Activated T-cell treated with anti-CD3 and anti-CD28 coated beads, Interleukin-2, amount 50 U/mL, for 72 hours (primary cell): Measurements from ENCODE around the gene UPF3A. TPM values are rescaled to one million over a fixed set of nuclear protein-coding genes. Genes with fewer than 3 reads are reported as not detected.
A peak's percentile ranks its signal among the peaks of the same experiment; 100 is the strongest.
"Not testable (repeated sequence)": the region's sequence is repeated elsewhere in the genome, so short reads cannot be mapped to it uniquely, and the experiment has no call there.

Source experiments
- ATAC-seq, 2 donors: fragments of 150-1000 bp; cut with Tn5 transposase; replicated peaks in 1 of 2; 2 replicates each; pipeline ENCODE4 v1.10.0; 2021; ENCODE audit warnings: moderate library complexity in 2 of 2, mild to moderate bottlenecking in 1 of 2
- DNase-seq, 2 donors: peaks; one replicate each; pipeline ENCODE4 v3.0.0; 2021 to 2022; ENCODE audit warnings: mixed read lengths in 1 of 2
- H3K27ac Mint-ChIP-seq: one replicate; pipeline ENCODE4 v1.8.0; 2022; ENCODE audit warnings: mild to moderate bottlenecking, moderate library complexity, mixed read lengths
- H3K27me3 Mint-ChIP-seq: one replicate; pipeline ENCODE4 v1.8.0; 2022; ENCODE audit warnings: low read depth, mixed read lengths
- H3K36me3 Mint-ChIP-seq, 2 donors: one replicate each; pipeline ENCODE4 v1.8.0; 2022; ENCODE audit warnings: mixed read lengths in 2 of 2, mild to moderate bottlenecking in 1 of 2; ENCODE audit not compliant: insufficient read depth in 2 of 2
- H3K4me1 Mint-ChIP-seq: one replicate; pipeline ENCODE4 v1.8.0; 2022; ENCODE audit warnings: low read depth, mixed read lengths
- H3K4me3 Mint-ChIP-seq, 2 donors: one replicate each; pipeline ENCODE4 v1.8.0; 2022; ENCODE audit warnings: mild to moderate bottlenecking in 2 of 2, mixed read lengths in 2 of 2, moderate library complexity in 2 of 2
- H3K9me3 Mint-ChIP-seq, 2 donors: one replicate each; pipeline ENCODE4 v1.8.0; 2022; ENCODE audit warnings: mixed read lengths in 2 of 2
- total RNA-seq, 2 donors: library from RNA; stranded (reverse); gene quantifications; one replicate each; pipeline ENCODE4 v1.2.3, GENCODE V29; 2022

The UPF3A gene
- total RNA-seq, 2 donors from 2014 or later = 66.4 to 81.5 TPM

DNA sequence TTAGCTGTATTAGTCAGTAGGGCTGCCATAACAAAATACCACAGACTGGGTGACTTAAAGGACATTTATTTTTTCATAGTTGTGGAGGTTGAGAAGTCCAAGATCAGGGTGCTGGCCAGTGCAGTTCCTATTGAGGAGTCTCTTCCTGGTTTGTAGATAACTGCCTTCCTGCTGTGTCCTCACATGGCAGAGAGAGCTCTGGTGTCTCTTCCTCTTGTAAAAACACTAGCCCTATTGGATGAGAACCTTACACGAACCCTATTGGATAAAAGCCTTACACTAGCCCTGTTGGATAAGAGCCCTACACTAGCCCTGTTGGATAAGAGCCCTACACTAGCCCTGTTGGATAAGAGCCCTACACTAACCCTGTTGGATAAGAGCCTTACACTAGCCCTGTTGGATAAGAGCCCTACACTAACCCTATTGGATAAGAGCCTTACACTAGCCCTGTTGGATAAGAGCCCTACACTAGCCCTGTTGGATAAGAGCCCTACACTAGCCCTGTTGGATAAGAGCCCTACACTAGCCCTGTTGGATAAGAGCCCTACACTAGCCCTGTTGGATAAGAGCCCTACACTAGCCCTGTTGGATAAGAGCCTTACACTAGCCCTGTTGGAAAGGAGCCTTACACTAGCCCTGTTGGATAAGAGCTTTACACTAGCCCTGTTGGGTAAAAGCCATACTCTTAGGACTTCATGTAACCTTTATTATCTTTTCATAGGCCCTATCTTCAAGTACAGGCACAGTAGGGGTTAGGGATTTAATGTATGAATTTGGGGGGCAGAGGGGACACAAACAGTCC, 29.6 kb upstream of the UPF3A start:
- ATAC-seq, H3K4me1 Mint-ChIP-seq, H3K4me3 Mint-ChIP-seq, H3K27ac Mint-ChIP-seq, DNase-seq, H3K9me3 Mint-ChIP-seq, H3K27me3 Mint-ChIP-seq: not testable (repeated sequence)
- peaks cover 10 to 36% of the 10 kb centered on the region in 2 donors for H3K36me3 Mint-ChIP-seq

DNA sequence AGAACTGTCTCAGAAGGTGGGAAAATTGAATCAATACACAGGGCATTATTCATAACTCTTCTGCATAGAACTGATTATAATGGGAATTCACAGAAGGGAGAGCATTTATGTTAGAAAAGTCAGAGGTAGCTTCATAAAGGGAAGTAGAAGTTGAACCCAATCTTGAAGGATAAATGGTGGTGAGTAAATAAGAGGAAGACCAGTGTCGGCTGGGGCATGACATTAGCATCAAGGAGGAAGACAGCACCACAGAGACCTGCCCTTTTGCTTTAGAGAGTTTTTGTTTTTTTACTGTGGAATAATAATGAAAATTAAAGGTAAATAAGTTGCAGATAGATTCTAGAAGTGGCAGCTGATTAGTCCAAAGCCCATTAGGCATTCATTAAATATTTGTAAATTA, 24.9 kb upstream of the UPF3A start:
- Mint-ChIP-seq H3K9me3 (no peaks in the 10 kb centered on the region), H3K27ac (no peak overlapping the region), H3K36me3 (peaks cover 15 to 44% of the 10 kb centered on the region in 2 donors), H3K4me3 (no peak overlapping the region), H3K27me3 (no peaks in the 10 kb centered on the region), H3K4me1 (no peaks in the 10 kb centered on the region)
- no peak for ATAC-seq
- DNase-seq = no peak

DNA sequence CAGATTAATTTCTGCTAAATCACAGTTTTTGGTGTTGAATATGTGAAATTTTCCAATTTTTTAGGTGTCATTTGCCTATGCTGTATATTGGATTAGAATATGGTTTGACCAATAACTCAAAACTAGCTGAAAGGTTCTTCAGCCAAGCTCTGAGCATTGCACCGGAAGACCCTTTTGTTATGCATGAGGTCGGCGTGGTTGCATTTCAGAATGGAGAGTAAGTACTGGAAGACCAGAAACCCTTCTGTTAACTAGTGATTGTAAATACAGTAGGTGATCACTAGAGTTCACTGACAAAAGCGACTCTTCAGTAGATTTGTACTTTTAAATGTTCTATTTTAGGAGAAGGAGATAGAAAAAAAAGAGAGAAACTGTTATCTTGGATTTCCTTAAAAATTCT, 24.4 kb upstream of the UPF3A start:
- Mint-ChIP-seq H3K36me3 (peaks cover 15 to 46% of the 10 kb centered on the region in 2 donors), H3K4me3 (no peak overlapping the region), H3K27me3 (no peaks in the 10 kb centered on the region), H3K27ac (no peak overlapping the region), H3K9me3 (no peaks in the 10 kb centered on the region), H3K4me1 (no peaks in the 10 kb centered on the region)
- DNase-seq (no peak), ATAC-seq (no peak)

DNA sequence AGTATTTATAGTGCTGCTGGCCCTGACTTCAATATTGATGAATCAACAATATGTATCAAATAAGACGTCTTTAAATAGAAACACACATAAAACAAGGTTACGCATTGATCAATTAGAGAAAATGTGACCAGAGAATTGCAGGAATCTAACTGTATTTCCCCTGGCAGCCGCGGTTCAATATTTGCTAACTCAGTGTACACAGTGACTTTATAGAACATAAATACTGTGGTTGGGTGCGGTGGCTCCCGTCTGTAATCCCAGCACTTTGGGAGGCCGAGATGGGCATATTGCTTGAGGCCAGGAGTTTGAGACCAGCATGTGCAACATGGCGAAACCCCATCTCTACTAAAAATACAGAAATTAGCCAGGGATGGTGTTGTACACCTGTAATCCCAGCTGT, 22.8 kb upstream of the UPF3A start:
- Mint-ChIP-seq H3K27me3 (no peaks in the 10 kb centered on the region), H3K36me3 (peaks cover 18 to 50% of the 10 kb centered on the region in 2 donors), H3K9me3 (no peaks in the 10 kb centered on the region), H3K27ac (no peak overlapping the region), H3K4me1 (peaks cover 6% of the 10 kb centered on the region), H3K4me3 (no peak overlapping the region)
- no peak for DNase-seq
- ATAC-seq = no peak

DNA sequence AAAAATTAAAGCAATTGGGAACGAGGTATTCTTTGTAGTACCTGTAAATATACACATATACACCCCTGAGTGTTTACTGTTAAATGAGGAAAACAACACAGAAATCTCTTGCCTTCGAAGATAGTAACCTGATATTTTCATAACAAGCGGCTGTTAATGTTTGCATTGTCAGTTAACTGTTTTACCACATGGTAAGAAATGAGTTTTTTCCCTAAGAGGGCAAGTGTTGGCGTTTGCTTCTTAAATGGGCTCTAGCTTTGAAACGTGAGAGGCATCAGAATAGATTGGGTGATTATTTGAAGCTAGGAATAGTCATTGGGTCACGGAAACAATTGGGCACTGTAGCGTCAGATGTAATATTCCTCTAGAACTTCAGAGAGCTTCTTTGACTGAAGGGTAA, 22.0 kb upstream of the UPF3A start:
- Mint-ChIP-seq H3K4me3 (no peak overlapping the region), H3K4me1 (peaks cover 6% of the 10 kb centered on the region), H3K9me3 (no peaks in the 10 kb centered on the region), H3K27me3 (no peaks in the 10 kb centered on the region), H3K27ac (no peak overlapping the region), H3K36me3 (peaks cover 18 to 45% of the 10 kb centered on the region in 2 donors)
- no peak for ATAC-seq
- DNase-seq = no peak

DNA sequence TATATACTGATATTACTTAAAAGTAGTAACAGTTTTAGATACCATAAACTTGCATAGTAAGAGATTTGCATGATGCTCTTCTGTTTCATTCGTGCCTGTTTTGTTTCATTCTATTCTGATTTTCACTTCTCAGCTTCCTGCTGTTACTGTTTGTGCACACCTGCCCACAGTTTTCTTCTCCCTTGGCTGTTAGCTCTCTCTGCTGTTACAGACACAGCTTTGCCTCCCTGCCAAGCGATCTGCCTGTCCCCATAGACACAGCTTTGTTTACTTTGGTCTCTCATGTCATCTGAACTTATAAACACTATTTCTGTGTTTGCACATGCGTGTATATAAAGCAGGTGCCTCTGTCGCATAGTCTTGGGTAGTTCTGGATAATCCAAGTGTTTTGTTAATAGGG, 21.4 kb upstream of the UPF3A start:
- Mint-ChIP-seq H3K4me1 (peaks cover 6% of the 10 kb centered on the region), H3K27ac (peak overlapping the region; percentile 66), H3K27me3 (no peaks in the 10 kb centered on the region), H3K36me3 (peaks cover 15 to 40% of the 10 kb centered on the region in 2 donors), H3K4me3 (no peak overlapping the region), H3K9me3 (no peaks in the 10 kb centered on the region)
- ATAC-seq (no peak), DNase-seq (no peak)

DNA sequence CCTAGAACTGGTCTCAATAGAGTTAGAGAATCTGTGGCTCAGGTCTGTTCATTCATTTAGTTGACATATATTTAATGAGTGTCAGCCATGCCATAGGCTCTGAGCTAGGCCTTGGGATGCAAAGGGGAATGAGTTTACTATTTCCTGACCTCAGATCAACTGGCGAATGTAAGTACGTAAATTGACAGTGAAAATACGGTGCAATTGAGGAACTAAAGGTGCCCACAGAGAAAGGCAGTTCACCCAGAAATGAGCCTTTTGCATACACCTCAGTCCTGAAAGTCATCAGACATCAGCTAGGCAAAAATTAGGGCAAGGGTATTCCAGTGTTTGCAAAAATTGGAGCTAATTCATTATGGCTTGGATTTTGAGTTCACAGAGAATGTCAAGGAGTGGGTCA, 20.6 kb upstream of the UPF3A start:
- no peak for ATAC-seq
- Mint-ChIP-seq H3K36me3 (peaks cover 17 to 40% of the 10 kb centered on the region in 2 donors), H3K9me3 (no peaks in the 10 kb centered on the region), H3K4me3 (no peak overlapping the region), H3K27me3 (no peaks in the 10 kb centered on the region), H3K27ac (peak overlapping the region; percentile 66), H3K4me1 (peaks cover 6% of the 10 kb centered on the region)
- no peak for DNase-seq

DNA sequence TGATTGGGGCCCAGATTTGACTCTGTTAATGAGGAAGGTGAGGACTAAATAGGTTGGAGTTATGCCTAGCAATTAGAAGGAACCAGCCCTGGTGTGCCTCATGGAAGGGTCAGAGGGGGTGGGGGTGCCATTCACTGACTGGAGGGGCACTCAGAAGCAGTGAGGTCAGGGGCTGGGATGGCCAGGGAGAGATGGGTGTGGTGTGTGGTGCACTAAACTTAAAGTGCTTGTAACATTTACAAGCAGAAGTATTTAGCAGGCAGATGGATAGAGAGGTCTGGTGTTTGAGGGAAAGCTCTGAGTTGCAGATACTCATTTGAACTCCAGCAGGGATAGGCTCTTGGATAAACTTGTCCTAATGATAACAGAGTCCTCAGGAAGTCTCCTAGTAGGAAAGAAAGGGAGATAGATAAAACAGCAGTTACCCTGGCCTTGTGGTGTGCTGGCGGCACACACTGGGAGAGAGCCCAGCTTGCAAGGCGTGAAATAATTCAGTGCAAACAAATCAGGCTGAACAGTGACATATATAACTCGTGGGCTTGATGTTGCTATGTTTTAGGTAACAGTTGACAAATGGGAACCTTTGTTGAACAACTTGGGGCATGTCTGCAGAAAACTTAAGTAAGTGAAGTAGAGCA, 20.0 kb upstream of the UPF3A start:
- no peak for DNase-seq
- H3K27ac Mint-ChIP-seq = no peak overlapping the region
- no peaks in the 10 kb centered on the region for H3K27me3 Mint-ChIP-seq
- H3K4me1 Mint-ChIP-seq = peaks cover 11% of the 10 kb centered on the region
- no peak for ATAC-seq
- no peak overlapping the region for H3K4me3 Mint-ChIP-seq
- H3K36me3 Mint-ChIP-seq = peaks cover 15 to 40% of the 10 kb centered on the region in 2 donors
- no peaks in the 10 kb centered on the region for H3K9me3 Mint-ChIP-seq

DNA sequence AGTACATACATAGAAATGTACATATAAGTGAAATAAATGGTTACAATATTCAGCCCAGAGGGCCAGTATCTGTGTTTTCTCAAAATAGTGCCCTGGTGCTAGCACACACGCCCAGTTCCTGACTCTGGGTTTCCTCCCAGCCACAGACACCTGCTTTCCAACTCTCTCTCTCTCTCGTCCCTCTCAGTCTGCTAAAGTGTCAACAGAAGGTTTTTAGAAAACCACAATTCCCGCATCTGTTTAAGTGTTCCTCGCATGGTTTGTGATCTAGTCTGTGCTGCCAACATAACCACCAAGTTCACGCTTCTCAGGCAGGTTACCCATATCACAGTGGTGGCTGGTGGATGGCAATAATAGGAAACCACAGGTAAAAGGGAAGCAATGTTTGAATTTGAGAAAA, 17.8 kb upstream of the UPF3A start:
- H3K4me1 Mint-ChIP-seq = peaks cover 23% of the 10 kb centered on the region
- H3K9me3 Mint-ChIP-seq = no peaks in the 10 kb centered on the region
- peaks cover 11 to 41% of the 10 kb centered on the region in 2 donors for H3K36me3 Mint-ChIP-seq
- no peak for DNase-seq
- no peak for ATAC-seq
- peak overlapping the region; percentile 88 for H3K27ac Mint-ChIP-seq
- no peaks in the 10 kb centered on the region for H3K27me3 Mint-ChIP-seq
- H3K4me3 Mint-ChIP-seq = no peak overlapping the region

DNA sequence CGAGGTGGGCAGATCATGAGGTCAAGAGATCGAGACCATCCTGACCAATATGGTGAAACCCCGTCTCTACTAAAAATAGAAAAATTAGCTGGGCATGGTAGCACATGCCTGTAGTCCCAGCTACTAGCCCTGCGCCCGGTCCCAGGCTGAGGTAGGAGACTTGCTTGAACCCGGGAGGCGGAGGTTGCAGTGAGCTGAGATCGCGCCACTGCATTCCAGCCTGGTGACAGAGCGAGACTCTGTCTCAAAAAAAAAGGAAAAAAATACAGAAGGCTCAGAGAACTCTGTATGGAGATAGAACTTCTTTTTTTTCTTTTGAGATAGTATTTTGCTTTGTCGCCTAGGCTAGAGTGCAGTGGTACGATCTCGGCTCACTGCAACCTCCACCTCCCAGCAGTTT, 17.1 kb upstream of the UPF3A start:
- Mint-ChIP-seq H3K4me1 (peaks cover 23% of the 10 kb centered on the region), H3K36me3 (peaks cover 14 to 43% of the 10 kb centered on the region in 2 donors)
- not testable (repeated sequence) for H3K27me3 Mint-ChIP-seq, ATAC-seq, H3K9me3 Mint-ChIP-seq, H3K27ac Mint-ChIP-seq, H3K4me3 Mint-ChIP-seq, DNase-seq

DNA sequence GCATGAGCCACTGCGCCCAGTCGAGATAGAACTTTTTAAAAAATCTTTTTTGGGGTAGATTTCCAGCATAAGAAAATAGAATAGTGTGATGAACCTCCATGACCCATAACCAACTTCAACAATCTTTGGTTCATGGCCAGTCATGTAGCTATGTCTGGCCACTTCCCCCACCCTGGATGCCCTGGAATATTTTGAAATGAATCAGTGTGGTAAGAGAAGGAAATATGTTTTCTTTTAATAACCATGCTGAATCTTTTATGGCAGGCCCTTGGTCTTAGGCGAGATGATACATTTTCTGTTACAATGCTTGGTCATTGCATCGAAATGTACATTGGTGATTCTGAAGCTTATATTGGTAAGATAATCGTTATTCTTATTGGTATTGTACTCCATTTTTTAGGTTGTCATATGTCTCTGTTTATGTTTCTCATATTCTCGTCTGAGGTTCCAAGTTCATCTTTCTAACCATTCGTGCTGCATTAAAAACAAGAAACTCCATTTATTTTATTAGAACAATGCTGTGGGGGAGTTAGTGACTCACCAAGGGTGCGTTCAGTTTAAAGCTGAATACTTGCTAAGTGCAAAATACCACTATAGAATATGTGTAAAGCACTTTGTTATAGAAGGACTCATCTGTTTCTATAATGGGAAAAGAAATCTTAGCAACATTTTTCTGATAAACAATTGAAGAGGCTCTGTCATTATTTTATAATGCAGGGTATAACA, 16.4 kb upstream of the UPF3A start:
- Mint-ChIP-seq H3K4me1 (peaks cover 23% of the 10 kb centered on the region), H3K36me3 (peaks cover 15 to 42% of the 10 kb centered on the region in 2 donors), H3K27ac (peak overlapping the region; percentile 63), H3K9me3 (no peaks in the 10 kb centered on the region), H3K27me3 (no peaks in the 10 kb centered on the region), H3K4me3 (no peak overlapping the region)
- DNase-seq (no peak), ATAC-seq (no peak)

DNA sequence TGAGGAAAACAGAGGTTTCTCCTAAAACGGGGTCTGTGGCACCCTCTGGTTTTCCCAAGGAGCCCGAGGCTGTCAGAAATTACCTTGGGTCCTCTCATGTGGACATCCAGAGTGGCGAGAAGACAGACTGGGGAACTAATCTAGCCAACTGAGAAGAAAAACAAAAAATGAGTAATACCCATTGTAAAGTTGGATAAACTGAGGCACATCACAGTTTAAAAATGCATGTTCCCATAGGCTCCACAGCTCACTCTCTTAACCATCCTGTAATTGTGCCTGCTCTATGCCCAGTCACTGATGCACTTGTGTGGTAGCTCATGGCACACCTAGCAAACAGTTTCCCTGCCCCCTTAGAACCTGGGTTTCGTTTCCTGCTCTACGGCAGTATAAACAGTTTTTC, 15.2 kb upstream of the UPF3A start:
- Mint-ChIP-seq H3K27ac (peak overlapping the region; percentile 72), H3K9me3 (no peaks in the 10 kb centered on the region), H3K4me1 (peaks cover 23% of the 10 kb centered on the region), H3K27me3 (no peaks in the 10 kb centered on the region), H3K36me3 (peaks cover 10 to 36% of the 10 kb centered on the region in 2 donors), H3K4me3 (no peak overlapping the region)
- DNase-seq = no peak
- no peak for ATAC-seq
